Measurements from ENCODE around the gene FILIP1L. TPM values are rescaled to one million over a fixed set of nuclear protein-coding genes. Genes with fewer than 3 reads are reported as not detected.
A peak's percentile ranks its signal among the peaks of the same experiment; 100 is the strongest.

The FILIP1L gene
- total RNA-seq, 1 donor from 2014 or later = 29.2 TPM

DNA sequence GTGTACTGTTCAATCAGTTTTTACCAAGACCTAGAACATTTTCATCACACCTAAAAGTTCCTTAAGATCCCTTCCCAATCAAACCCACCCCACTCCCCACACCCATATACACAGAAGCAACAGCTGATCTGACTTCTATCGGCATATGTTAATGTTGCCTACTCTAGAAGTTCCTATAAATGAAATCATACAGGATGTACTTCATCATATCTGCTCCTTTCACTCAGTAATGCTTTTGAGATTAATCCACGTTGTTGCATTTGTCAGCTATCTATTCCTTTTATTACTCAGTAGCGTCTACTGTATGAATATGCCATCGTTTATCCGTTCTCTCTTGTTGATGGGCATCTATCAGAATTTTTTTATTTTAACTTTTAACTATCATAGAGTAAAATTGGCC, 14.3 kb upstream of the FILIP1L start:
- no peaks in the 10 kb centered on the region for H3K36me3 ChIP-seq (ENCODE audit: control insufficient read depth in 3 of 3, insufficient read depth in 3 of 3, low read length in 3 of 3)
- no peak overlapping the region for H3K27ac ChIP-seq (ENCODE audit: low read depth, low read length)
- H3K27me3 ChIP-seq (ENCODE audit: control insufficient read depth in 3 of 3, insufficient read depth in 3 of 3, low read length in 3 of 3) = no peaks in the 10 kb centered on the region
- no peak overlapping the region for H3K9ac ChIP-seq (ENCODE audit: low read depth in 1 of 3, low read length in 3 of 3)
- peaks cover 23 to 26% (median 25%) of the 10 kb centered on the region in 3 donors for H3K4me1 ChIP-seq (ENCODE audit: control insufficient read depth in 3 of 3, insufficient read depth in 3 of 3, low read length in 3 of 3)
- no peaks in the 10 kb centered on the region for H3K9me3 ChIP-seq (ENCODE audit: control insufficient read depth in 3 of 3, low read length in 3 of 3)
- no peak overlapping the region for H3K4me3 ChIP-seq (ENCODE audit: low read length in 3 of 3)

DNA sequence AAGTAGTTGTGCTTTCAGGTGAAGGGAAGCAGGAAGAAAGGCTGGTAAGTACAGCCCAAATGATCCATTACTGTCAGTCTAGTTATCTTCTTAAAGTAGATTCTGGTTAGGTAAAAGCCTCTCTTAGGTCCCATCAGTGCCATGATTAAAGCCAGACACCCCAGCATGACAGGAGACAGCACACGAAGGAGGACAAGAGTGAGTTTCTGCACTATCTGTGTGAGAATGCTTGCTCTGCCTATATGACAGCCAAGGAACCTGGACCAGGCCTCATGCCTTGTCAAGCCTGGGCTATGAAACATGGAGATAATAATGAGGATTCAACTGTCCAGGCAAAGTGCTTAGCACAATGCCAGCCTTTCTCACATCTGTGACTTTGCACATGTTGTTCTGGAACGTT, 13.5 kb upstream of the FILIP1L start:
- no peak overlapping the region for H3K4me3 ChIP-seq (ENCODE audit: low read length in 3 of 3)
- no peak overlapping the region for H3K27ac ChIP-seq (ENCODE audit: low read depth, low read length)
- H3K27me3 ChIP-seq (ENCODE audit: control insufficient read depth in 3 of 3, insufficient read depth in 3 of 3, low read length in 3 of 3) = no peaks in the 10 kb centered on the region
- H3K36me3 ChIP-seq (ENCODE audit: control insufficient read depth in 3 of 3, insufficient read depth in 3 of 3, low read length in 3 of 3) = no peaks in the 10 kb centered on the region
- H3K9me3 ChIP-seq (ENCODE audit: control insufficient read depth in 3 of 3, low read length in 3 of 3) = no peaks in the 10 kb centered on the region
- no peak overlapping the region for H3K9ac ChIP-seq (ENCODE audit: low read depth in 1 of 3, low read length in 3 of 3)
- peaks cover 28 to 33% (median 32%) of the 10 kb centered on the region in 3 donors for H3K4me1 ChIP-seq (ENCODE audit: control insufficient read depth in 3 of 3, insufficient read depth in 3 of 3, low read length in 3 of 3)

DNA sequence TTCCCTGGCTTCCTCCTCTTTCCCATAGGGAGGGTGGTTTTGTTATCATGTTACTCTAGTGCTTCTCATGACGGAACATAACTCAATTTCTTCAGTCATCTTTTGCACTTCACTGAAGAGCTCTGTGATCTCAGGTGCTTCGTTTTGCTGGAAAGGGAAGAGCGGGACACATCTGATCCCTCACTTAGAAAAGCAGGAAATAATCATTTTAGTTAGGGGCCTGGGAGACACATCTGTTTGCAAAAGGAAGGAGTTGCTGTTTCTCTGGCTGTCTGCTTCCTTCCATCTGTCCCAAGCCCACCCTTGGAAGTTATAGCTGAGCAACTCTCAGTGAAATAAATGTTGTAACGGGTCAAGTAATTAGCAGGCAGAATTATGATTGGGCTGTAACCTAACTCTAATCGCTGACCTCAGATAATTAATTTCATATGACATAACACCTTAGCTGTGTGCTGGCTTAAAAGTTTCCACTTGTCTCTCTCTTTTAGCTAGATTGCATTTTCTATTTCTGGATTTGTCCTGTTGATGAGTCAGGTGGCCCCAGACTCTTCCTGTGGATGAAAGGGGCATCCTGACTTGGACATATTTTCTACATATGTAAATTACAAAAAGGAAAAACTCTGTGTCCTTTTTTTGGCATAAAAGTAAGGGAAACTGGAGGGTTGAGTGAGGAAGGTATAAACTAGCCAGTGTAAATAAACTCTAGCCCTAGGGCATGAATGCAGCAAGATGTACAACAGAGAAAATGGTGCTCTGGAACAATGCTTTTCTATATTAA, 11.0 kb upstream of the FILIP1L start:
- Histone ChIP-seq H3K4me1 (ENCODE audit: control insufficient read depth in 3 of 3, insufficient read depth in 3 of 3, low read length in 3 of 3) (peaks cover 36 to 45% (median 44%) of the 10 kb centered on the region in 3 donors), H3K27ac (ENCODE audit: low read depth, low read length) (peak overlapping the region; percentile 85)

DNA sequence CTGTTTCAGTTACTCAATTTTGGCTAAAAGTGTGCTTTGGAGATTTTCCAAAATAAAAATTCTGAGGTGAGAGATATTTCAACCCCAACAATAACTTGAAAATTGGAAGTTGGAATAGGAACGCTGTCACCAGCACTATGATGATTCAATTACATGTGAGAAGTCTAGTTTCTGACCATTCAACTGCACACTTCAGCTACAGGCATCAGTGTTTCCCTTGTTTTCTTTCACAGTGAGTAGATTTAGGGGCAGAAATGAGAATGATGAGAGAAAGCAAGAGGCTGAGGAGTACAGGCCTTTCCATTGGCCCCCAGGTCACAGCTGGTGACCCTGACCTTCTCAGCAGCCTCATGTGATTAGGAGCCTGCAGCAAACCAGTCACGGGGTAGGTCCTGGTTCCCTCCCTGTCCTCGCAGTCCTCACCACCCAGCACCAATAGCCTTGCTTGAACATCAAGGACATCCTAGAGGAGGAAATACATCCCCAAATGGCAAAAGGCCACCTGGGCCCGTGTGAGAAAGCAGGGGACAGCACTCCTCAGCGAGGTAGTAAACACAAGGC, 10.0 kb upstream of the FILIP1L start:
- Histone ChIP-seq H3K9me3 (ENCODE audit: control insufficient read depth in 3 of 3, low read length in 3 of 3) (no peaks in the 10 kb centered on the region), H3K27me3 (ENCODE audit: control insufficient read depth in 3 of 3, insufficient read depth in 3 of 3, low read length in 3 of 3) (no peaks in the 10 kb centered on the region), H3K9ac (ENCODE audit: low read depth in 1 of 3, low read length in 3 of 3) (peak overlapping the region in 2 of 3 donors; percentile 71), H3K4me1 (ENCODE audit: control insufficient read depth in 3 of 3, insufficient read depth in 3 of 3, low read length in 3 of 3) (peaks cover 44 to 55% (median 55%) of the 10 kb centered on the region in 3 donors), H3K4me3 (ENCODE audit: low read length in 3 of 3) (peak overlapping the region in 2 of 3 donors; percentile 36 to 44), H3K27ac (ENCODE audit: low read depth, low read length) (peak overlapping the region; percentile 85), H3K36me3 (ENCODE audit: control insufficient read depth in 3 of 3, insufficient read depth in 3 of 3, low read length in 3 of 3) (no peaks in the 10 kb centered on the region)

More for the DNA sequence above, 11.0 kb upstream of the FILIP1L start:
- Histone ChIP-seq H3K9ac (ENCODE audit: low read depth in 1 of 3, low read length in 3 of 3) (peak overlapping the region; percentile 28 to 71 (median 71)), H3K27me3 (ENCODE audit: control insufficient read depth in 3 of 3, insufficient read depth in 3 of 3, low read length in 3 of 3) (no peaks in the 10 kb centered on the region), H3K4me3 (ENCODE audit: low read length in 3 of 3) (peak overlapping the region; percentile 36 to 49 (median 44)), H3K9me3 (ENCODE audit: control insufficient read depth in 3 of 3, low read length in 3 of 3) (no peaks in the 10 kb centered on the region), H3K36me3 (ENCODE audit: control insufficient read depth in 3 of 3, insufficient read depth in 3 of 3, low read length in 3 of 3) (no peaks in the 10 kb centered on the region)

DNA sequence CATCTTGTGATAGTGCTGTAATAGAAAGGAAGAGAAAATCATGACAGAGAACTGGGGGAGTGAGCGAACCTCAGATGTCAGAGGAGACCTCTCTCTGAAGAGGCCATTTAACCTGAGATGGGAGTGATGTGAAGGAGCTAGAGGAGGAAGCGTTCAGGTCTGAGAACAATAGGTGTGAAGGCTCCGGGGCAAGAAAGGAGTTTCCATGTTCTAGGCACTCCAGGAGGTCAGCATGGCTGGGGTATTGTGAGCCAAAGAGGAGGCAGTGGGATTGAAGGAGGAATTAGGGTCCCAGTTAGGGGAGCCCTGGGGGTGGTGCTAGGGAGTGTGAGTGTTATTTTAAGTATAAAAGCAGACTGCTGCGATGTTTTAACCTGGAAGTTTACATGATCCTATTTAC, 8.8 kb upstream of the FILIP1L start:
- Histone ChIP-seq H3K27ac (ENCODE audit: low read depth, low read length) (peak overlapping the region; percentile 85), H3K9me3 (ENCODE audit: control insufficient read depth in 3 of 3, low read length in 3 of 3) (no peaks in the 10 kb centered on the region), H3K9ac (ENCODE audit: low read depth in 1 of 3, low read length in 3 of 3) (no peak overlapping the region), H3K27me3 (ENCODE audit: control insufficient read depth in 3 of 3, insufficient read depth in 3 of 3, low read length in 3 of 3) (no peaks in the 10 kb centered on the region), H3K4me1 (ENCODE audit: control insufficient read depth in 3 of 3, insufficient read depth in 3 of 3, low read length in 3 of 3) (peaks cover 47 to 63% (median 61%) of the 10 kb centered on the region in 3 donors), H3K36me3 (ENCODE audit: control insufficient read depth in 3 of 3, insufficient read depth in 3 of 3, low read length in 3 of 3) (no peaks in the 10 kb centered on the region), H3K4me3 (ENCODE audit: low read length in 3 of 3) (no peak overlapping the region)

DNA sequence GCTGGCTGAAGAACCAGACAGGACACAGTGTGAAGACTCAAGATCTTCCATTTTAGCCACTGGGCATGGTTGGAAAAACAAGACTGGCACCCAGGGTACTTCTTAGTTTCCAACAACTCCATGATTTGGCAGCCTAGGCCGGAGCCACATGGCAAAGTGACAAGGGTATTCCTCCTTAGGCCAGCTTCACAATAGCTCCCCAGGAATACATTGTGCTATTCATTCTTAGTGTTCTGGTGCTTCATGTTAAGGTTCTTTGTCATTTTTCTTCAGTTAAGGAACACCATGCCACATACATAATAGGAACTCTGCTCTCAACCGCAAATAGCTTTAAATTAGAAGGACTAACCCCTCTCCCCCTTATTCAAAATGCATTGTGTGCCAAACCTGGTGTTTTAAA, 8.0 kb upstream of the FILIP1L start:
- H3K27me3 ChIP-seq (ENCODE audit: control insufficient read depth in 3 of 3, insufficient read depth in 3 of 3, low read length in 3 of 3) = no peaks in the 10 kb centered on the region
- H3K9me3 ChIP-seq (ENCODE audit: control insufficient read depth in 3 of 3, low read length in 3 of 3) = no peaks in the 10 kb centered on the region
- no peaks in the 10 kb centered on the region for H3K36me3 ChIP-seq (ENCODE audit: control insufficient read depth in 3 of 3, insufficient read depth in 3 of 3, low read length in 3 of 3)
- no peak overlapping the region for H3K4me3 ChIP-seq (ENCODE audit: low read length in 3 of 3)
- H3K9ac ChIP-seq (ENCODE audit: low read depth in 1 of 3, low read length in 3 of 3) = no peak overlapping the region
- peak overlapping the region; percentile 85 for H3K27ac ChIP-seq (ENCODE audit: low read depth, low read length)
- H3K4me1 ChIP-seq (ENCODE audit: control insufficient read depth in 3 of 3, insufficient read depth in 3 of 3, low read length in 3 of 3) = peaks cover 47 to 61% (median 59%) of the 10 kb centered on the region in 3 donors

DNA sequence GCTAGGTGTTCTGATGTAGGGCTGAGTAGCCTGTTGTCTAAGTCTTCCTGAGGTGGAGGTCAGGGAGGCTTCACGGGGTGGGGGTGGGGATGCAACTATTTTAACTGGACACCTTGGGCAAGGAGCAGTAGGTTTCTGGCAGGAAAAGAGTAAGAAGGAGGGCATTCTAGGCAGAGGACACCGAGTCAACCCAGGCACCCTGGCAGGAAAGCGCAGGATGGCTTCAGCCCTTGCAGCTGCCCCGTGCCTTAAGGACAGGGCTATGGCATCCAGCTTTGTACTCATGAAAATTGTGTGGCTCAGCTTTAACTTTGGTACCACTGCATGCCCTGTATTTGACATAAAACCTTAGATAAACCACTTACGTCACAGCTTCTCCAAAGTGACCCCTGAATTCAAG, 6.4 kb upstream of the FILIP1L start:
- Histone ChIP-seq H3K27me3 (ENCODE audit: control insufficient read depth in 3 of 3, insufficient read depth in 3 of 3, low read length in 3 of 3) (no peaks in the 10 kb centered on the region), H3K9ac (ENCODE audit: low read depth in 1 of 3, low read length in 3 of 3) (peak overlapping the region; percentile 25 to 59 (median 34)), H3K9me3 (ENCODE audit: control insufficient read depth in 3 of 3, low read length in 3 of 3) (no peaks in the 10 kb centered on the region), H3K4me1 (ENCODE audit: control insufficient read depth in 3 of 3, insufficient read depth in 3 of 3, low read length in 3 of 3) (peaks cover 45 to 56% (median 56%) of the 10 kb centered on the region in 3 donors), H3K36me3 (ENCODE audit: control insufficient read depth in 3 of 3, insufficient read depth in 3 of 3, low read length in 3 of 3) (no peaks in the 10 kb centered on the region), H3K4me3 (ENCODE audit: low read length in 3 of 3) (peak overlapping the region in 1 of 3 donors; percentile 19), H3K27ac (ENCODE audit: low read depth, low read length) (peak overlapping the region; percentile 89)

DNA sequence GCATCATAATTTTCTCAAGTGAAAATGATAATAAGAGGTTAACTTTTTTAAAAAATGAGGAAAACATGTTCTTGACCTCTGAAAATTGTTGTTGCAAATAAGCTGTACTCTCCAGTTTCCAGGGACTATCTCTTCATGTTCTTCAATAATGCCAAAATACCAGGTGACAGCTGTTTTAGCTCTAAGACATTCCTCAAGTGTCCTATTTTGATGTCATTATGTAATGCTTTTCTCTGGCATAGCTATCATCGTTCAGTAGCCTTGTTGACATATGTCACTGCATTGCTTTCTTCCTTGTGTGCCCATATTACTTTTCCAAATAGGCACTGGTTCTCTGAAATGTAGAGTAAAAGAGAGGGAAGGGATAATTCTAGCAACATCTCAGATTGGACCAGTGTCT, 5.7 kb upstream of the FILIP1L start:
- no peaks in the 10 kb centered on the region for H3K9me3 ChIP-seq (ENCODE audit: control insufficient read depth in 3 of 3, low read length in 3 of 3)
- peak overlapping the region; percentile 89 for H3K27ac ChIP-seq (ENCODE audit: low read depth, low read length)
- peak overlapping the region; percentile 25 to 59 (median 34) for H3K9ac ChIP-seq (ENCODE audit: low read depth in 1 of 3, low read length in 3 of 3)
- H3K4me1 ChIP-seq (ENCODE audit: control insufficient read depth in 3 of 3, insufficient read depth in 3 of 3, low read length in 3 of 3) = peaks cover 38 to 51% (median 49%) of the 10 kb centered on the region in 3 donors
- H3K36me3 ChIP-seq (ENCODE audit: control insufficient read depth in 3 of 3, insufficient read depth in 3 of 3, low read length in 3 of 3) = no peaks in the 10 kb centered on the region
- no peaks in the 10 kb centered on the region for H3K27me3 ChIP-seq (ENCODE audit: control insufficient read depth in 3 of 3, insufficient read depth in 3 of 3, low read length in 3 of 3)
- H3K4me3 ChIP-seq (ENCODE audit: low read length in 3 of 3) = peak overlapping the region in 1 of 3 donors; percentile 19

DNA sequence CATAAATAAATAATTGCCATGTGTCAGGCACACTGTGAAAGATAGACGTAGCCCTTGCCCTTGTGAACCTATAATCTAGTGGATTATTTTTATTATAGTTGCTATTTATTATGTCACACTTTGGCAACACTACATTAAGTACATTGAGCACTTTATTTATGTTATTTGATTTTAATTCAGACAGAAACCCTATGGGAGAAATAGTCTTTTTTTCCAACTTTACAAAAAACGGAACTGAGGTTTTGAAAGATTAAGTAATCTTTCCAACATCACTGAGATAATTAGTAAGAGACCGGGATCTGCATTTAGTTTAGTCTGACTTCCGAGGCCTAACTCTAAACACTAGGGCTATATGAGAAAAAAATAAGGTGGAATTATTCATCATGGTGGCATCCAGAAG, 2.8 kb upstream of the FILIP1L start:
- Histone ChIP-seq H3K27ac (ENCODE audit: low read depth, low read length) (peak overlapping the region; percentile 90), H3K4me3 (ENCODE audit: low read length in 3 of 3) (no peak overlapping the region), H3K36me3 (ENCODE audit: control insufficient read depth in 3 of 3, insufficient read depth in 3 of 3, low read length in 3 of 3) (peaks cover 0 to 1% (median 0%) of the 10 kb centered on the region in 3 donors), H3K4me1 (ENCODE audit: control insufficient read depth in 3 of 3, insufficient read depth in 3 of 3, low read length in 3 of 3) (peaks cover 19 to 30% (median 23%) of the 10 kb centered on the region in 3 donors), H3K9me3 (ENCODE audit: control insufficient read depth in 3 of 3, low read length in 3 of 3) (no peaks in the 10 kb centered on the region), H3K27me3 (ENCODE audit: control insufficient read depth in 3 of 3, insufficient read depth in 3 of 3, low read length in 3 of 3) (no peaks in the 10 kb centered on the region), H3K9ac (ENCODE audit: low read depth in 1 of 3, low read length in 3 of 3) (no peak overlapping the region)

Data from skeletal muscle tissue (tissue), 4 donors.